HL-60 (cell line): Measurements from ENCODE around the gene UBQLN4.
A peak's percentile ranks its signal among the peaks of the same experiment; 100 is the strongest.

Experiments used
- DNase-seq, 2 experiments: peaks; one replicate each; pipeline ENCODE4 v3.0.0-alpha.2; 2010 to 2020; ENCODE audit warnings: low read depth in 1 of 2, low spot score in 1 of 2
- H3K27ac ChIP-seq: fragments of 250-450 bp; sonication (Bioruptor Pico); replicated peaks from 2 replicates; pipeline ENCODE4 v1.5.1; 2020; ENCODE audit warnings: mild to moderate bottlenecking, moderate library complexity
- H3K27me3 ChIP-seq: fragments of 250-450 bp; sonication (Bioruptor Pico); 2 replicates; pipeline ENCODE4 v1.5.1; 2021; ENCODE audit warnings: mild to moderate bottlenecking, moderate library complexity; ENCODE audit not compliant: insufficient read depth, poor library complexity, severe bottlenecking
- H3K4me3 ChIP-seq: replicated peaks from 2 replicates; pipeline ENCODE4 v1.5.1; 2011; ENCODE audit warnings: mild to moderate bottlenecking, control low read depth, low read length; ENCODE audit not compliant: insufficient read depth
- CTCF ChIP-seq: IDR thresholded peaks from one replicate; pipeline ENCODE4 v1.5.1; 2011; ENCODE audit warnings: low read length, control low read depth, inconsistent platforms; ENCODE audit not compliant: insufficient read depth
- GABPA ChIP-seq: IDR thresholded peaks from 2 replicates; pipeline ENCODE4 v1.6.1; 2012; ENCODE audit warnings: low read depth
- POLR2AphosphoS5 ChIP-seq: IDR thresholded peaks from 2 replicates; pipeline ENCODE4 v1.6.1; 2012; ENCODE audit warnings: low read depth
- REST ChIP-seq: IDR thresholded peaks from 2 replicates; pipeline ENCODE4 v1.6.1; 2012; ENCODE audit warnings: low read depth; ENCODE audit not compliant: insufficient replicate concordance
- SPI1 ChIP-seq: IDR thresholded peaks from 2 replicates; pipeline ENCODE4 v1.6.1; 2012; ENCODE audit warnings: low read depth, mild to moderate bottlenecking, borderline replicate concordance

Gene UBQLN4

GRCh38 chr1:156095906-156096508 is 42.4 kb upstream of the UBQLN4 start:
- Histone ChIP-seq H3K27me3 (no peaks in the 10 kb centered on the region), H3K4me3 (no peak overlapping the region), H3K27ac (no peak overlapping the region)
- TF ChIP-seq POLR2AphosphoS5, result no peak
- TF ChIP-seq CTCF, result no peak
- DNase-seq, result no peak

- no peak overlapping the region for H3K27ac ChIP-seq
- no peak overlapping the region for H3K4me3 ChIP-seq
- no peak for TF ChIP-seq POLR2AphosphoS5
- no peak for TF ChIP-seq REST
- no peak for DNase-seq
- no peaks in the 10 kb centered on the region for H3K27me3 ChIP-seq
Observed at GRCh38 chr1:156091610-156092009, 38.0 kb upstream of the UBQLN4 start.

- H3K4me3 ChIP-seq, result no peak overlapping the region
- peak overlapping the region; percentile 53; the same call in 1 of the 2 replicates for H3K27ac ChIP-seq
- no peak for TF ChIP-seq POLR2AphosphoS5
- TF ChIP-seq GABPA, result no peak
- TF ChIP-seq REST, result no peak
- TF ChIP-seq CTCF, result peak; percentile 54
- no peak for TF ChIP-seq SPI1
- peak; percentile 57 to 83 for DNase-seq
- H3K27me3 ChIP-seq, result no peaks in the 10 kb centered on the region
Observed at GRCh38 chr1:156090840-156091188, 37.2 kb upstream of the UBQLN4 start.

- H3K27ac ChIP-seq, result peak overlapping the region; percentile 53
- TF ChIP-seq REST, result no peak
- TF ChIP-seq SPI1, result peak; percentile 31; the same call in 1 of the 2 replicates
- H3K27me3 ChIP-seq, result no peaks in the 10 kb centered on the region
- H3K4me3 ChIP-seq, result no peak overlapping the region
- DNase-seq, result peak; percentile 73 to 74
Observed at GRCh38 chr1:156090138-156090839, 36.7 kb upstream of the UBQLN4 start.
